NCI-H2227 (cell line): Measurements from ENCODE around the gene MTCH2.
"Not testable (repeated sequence)": the region's sequence is repeated elsewhere in the genome, so short reads cannot be mapped to it uniquely, and the experiment has no call there.

ENCODE experiments used
- DNase-seq: peaks from one replicate; lab custom pipeline; 2025; ENCODE audit not compliant: unreplicated experiment; lab: John Stamatoyannopoulos, UW

The MTCH2 gene

GRCh38 chr11:47642099-47642855, at the start of gene MTCH2:
TSS of gene MTCH2 (minus strand) at chr11:47642559. CDS start at chr11:47642465, 94 bp downstream.
- DNase-seq: peak; percentile 98

GRCh38 chr11:47691979-47692378, 49.6 kb upstream of the MTCH2 start:
- no peak for DNase-seq

DNA sequence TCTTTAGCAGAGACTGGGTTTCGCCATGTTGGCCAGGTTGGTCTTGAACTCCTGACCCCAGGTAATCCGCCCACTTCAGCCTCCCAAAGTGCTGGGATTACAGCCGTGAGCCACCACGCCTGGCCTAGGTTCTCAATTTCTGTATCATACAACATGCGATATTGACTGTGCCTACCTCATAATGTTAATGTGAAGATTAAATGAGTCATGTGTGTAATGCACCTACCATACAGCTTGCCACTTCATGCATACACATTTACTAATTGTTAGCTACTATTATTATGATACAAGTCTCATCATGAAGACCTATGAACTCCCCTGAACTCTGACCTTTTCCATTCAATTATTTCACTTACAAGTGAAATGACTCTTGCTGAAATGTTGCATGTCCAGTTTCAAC, 47.1 kb upstream of the MTCH2 start:
- no peak for DNase-seq

DNA sequence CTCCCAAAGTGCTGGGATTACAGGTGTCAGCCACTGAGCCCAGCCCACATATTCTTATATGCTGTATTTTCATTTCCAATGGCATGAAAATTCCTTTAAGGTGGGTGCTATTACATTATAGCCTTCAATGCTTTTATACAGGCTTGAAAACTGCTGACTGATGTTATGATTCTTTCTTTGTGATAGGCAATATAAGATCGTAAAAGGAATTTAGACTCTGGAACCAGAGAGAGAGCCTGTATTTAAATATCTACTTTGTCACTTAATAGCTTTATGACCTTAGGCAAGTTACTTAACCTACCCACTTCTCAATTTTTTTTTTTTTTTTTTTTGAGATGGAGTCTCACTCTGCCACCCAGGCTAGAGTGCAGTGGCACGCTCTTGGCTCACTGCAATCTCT, 46.6 kb upstream of the MTCH2 start:
- DNase-seq: no peak

DNA sequence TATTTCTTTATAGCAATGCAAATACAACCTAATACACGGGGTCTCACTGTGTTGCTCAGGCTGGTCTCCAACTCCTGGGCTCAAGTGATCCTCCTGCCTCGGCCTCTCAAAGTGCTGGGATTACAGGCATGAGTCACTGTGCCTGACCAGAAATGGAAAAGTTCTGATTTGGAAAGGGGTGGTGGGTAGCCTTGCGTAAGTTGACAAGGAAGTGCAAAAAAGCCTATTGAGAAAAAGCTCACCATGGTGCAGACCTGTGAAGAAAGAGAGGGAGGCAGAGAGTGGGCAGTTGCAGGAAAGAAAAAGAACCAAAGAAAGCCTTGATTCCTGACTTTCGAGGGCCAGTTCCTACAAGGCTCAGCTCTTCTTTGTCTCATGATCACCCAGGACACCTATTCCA, 45.8 kb upstream of the MTCH2 start:
- DNase-seq: no peak

- DNase-seq: not testable (repeated sequence)
These were observed 44.3 kb upstream of the MTCH2 start for GRCh38 chr11:47686704-47687103.

DNA sequence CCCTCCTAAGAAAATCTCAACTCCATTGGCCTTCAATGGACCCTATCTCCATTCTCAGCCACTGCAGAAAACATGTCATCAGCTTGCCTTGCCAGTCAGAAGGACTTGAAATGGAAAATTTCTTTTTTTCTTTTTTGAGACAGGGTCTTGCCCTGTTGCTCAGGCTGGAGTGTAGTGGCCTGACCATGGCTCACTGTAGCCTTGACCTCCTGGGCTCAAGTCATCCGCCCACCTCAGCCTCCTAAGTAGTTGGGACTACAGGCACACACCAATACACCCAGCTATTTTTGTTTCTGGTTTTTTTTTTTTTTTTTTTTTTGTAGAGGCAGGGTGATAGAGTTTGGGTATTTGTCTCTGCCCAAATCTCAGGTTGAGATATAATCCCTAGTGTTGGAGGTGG, 43.8 kb upstream of the MTCH2 start:
- DNase-seq: no peak

GRCh38 chr11:47675851-47676250, 33.5 kb upstream of the MTCH2 start:
- no peak for DNase-seq

DNA sequence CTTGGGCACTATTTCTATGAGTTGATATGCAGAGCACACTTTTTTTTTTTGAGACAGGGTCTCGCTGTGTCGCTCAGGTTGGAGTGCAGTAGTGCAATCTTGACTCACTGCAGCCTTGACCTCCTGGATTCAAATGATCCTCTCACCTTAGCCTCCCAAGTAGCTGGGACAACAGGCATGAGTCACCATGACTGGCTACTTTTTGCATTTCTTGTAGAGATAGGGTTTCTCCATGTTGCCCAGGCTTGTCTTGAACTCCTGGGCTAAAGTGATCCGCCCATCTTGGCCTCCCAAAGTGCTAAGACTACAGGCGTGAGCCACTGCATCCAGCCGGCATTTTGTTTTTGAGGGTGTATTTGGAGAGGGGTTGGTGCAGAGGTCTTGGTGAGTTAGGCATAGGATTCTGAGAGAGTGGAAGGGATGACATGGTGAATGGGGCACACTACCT, 29.9 kb upstream of the MTCH2 start:
- no peak for DNase-seq

DNA sequence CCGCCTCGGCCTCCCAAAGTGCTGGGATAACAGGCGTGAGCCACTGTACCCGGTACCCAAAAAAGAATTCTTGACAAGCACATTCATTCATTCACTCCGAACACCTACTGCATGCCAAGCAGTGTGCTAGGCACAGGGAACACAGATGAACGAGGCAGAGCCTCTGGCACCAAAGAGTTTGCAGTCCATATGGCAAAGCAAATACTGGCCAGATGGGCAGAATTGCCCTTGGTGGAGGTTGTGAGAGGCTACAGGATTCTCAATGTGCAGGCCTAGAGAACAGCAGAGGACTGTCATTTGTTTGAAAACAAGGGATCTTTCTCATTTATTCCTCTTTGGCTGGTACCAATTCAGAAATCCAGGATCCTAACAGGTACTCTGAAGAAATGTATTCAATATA, 27.5 kb upstream of the MTCH2 start:
- DNase-seq: no peak

DNA sequence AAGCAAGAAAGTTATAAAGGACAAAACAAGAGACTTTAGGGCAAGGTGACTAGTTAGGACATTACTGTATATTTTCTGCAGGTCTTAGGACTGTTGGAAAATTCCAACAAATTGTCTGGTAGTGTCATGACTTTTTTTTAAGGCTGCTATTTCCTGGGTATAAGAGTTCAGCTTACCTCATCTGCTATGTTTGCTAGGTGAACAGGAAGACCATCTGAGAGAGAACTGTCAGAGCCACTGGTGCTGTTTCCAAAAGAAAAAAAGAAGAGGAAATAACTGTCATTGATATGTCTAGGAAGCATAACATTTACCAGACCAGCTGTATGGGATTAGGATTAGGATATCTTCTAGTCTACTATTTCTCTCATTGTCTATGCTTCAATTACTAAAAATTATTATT, 26.3 kb upstream of the MTCH2 start:
- no peak for DNase-seq

- DNase-seq: no peak
These were observed 25.2 kb upstream of the MTCH2 start for GRCh38 chr11:47667555-47667954.

GRCh38 chr11:47667135-47667534, 24.8 kb upstream of the MTCH2 start:
- DNase-seq: no peak

DNA sequence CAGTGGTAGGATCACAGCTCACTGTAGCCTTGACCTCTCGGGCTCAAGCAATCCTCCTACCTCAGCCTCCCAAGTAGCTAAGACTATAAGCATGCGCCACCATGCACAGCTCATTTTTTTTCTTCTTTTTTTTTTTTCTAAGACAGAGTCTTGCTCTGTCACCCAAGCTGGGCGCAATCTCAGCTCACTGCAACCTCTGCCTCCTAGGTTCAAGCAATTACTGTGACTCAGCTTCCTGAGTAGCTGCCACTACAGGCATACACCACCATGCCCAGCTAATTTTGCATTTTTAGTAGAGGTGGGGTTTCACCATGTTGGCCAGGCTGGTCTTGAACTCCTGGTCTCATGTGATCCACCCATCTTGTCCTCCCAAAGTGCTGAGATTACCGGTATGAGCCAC, 22.6 kb upstream of the MTCH2 start:
- DNase-seq: not testable (repeated sequence)

GRCh38 chr11:47661245-47661644, 18.9 kb upstream of the MTCH2 start:
- no peak for DNase-seq

DNA sequence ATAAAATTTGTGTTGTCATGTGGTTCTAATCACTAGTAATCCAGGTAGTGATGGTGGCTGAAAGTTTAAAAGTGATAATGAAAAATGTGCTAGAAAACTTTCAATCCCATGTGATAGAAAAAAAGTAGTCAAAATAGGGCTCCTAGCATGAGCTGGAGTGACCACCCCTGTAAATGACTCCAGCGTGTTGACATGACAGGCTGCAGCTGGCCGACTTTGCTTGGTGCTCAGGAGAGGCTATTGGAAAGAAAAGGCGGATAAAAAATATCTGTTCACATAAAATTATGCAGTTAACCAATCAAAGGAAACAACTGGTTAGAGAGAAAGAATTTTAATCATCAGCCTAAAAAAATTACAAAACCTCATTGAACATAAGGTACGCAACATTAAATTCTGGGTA, 16.9 kb upstream of the MTCH2 start:
- DNase-seq: no peak

GRCh38 chr11:47656260-47656885, 14.0 kb upstream of the MTCH2 start:
- no peak for DNase-seq

DNA sequence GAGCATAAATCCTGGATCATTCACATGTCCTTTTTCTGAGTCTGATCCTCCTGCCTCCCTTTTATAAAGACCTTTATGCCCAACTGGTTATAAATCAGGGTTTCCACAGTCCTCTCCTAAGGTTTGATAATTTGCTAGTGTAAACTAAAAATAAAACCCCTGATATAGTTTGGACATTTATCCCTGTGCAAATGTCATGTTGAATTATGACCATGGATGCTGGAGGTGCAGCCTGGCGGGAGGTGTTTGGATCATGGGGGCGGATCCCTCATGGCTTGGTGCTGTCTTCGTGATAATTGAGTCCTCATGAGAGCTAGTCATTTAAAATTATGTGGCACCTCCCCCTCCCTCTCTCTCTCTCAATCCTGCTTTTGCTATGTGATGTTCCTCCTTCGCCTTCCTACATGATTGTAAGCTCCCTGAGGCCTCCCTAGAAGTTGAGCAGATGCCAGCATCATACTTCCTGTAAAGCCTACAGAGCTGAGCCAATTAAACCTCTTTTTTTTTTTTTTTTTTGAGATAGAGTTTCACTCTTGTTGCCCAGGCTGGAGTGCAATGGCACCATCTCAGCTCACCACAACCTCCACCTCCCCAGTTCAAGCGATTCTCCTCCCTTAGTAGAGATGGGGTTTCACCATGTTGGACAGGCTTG, 9.6 kb upstream of the MTCH2 start:
- no peak for DNase-seq

DNA sequence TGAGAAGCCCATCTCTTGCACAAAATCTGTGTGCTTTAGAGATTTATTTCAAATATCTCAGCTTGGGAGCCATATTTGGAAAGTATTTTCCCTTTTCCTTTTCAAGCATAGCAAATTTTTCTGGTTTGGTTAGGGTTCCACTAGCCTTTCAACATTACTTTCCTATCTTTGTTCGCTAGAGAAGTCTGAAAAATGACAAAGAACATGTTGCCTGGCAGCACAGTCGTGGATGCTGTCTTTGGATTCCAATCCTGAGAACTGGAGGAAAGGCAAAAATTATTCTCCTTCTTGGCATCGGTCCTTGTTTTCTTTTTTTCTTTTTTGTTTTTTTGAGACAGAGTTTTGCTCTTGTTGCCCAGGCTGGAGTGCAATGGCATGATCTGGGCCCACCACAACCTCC, 6.9 kb upstream of the MTCH2 start:
- DNase-seq: no peak

GRCh38 chr11:47646019-47646418, 3.7 kb upstream of the MTCH2 start:
- DNase-seq: no peak

DNA sequence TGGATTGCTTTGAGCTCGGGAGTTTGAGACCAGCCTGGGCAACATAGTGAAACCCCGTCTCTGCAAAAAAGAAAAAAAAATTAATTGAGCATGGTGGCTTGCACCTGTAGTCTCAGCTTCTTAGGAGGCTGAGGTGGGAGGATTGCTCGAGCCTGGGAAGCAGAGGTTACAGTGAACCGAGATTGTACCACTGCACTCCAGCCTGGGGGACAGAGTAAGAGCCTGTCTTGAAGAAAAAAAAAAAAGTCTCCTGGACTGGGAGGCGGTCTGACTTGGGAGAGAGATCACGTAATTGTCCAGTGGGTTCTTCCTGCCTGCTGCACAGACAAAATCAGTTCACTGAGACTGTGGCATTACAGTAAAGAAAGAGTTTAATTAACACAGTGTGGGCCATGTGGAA, 3.1 kb upstream of the MTCH2 start:
- no peak for DNase-seq

- DNase-seq: peak; percentile 21
These were observed 710 bp downstream of the MTCH2 start for GRCh38 chr11:47641600-47642098.
